Measurements from ENCODE around the gene ZBTB42. TPM values are rescaled to one million over a fixed set of nuclear protein-coding genes. Genes with fewer than 3 reads are reported as not detected.

Gene ZBTB42
- polyA plus RNA-seq, 3 donors: 0.49 to 1.0 (median 0.68) TPM

GRCh38 chr14:104771918-104772706 is 28.8 kb upstream of the ZBTB42 start:
- no peaks in the 10 kb centered on the region for H3K27me3 ChIP-seq (ENCODE audit: control insufficient read depth in 2 of 2, insufficient read depth in 2 of 2, low read length in 2 of 2)
- no peak overlapping the region for H3K4me2 ChIP-seq (replicated peaks; ENCODE audit: extremely low read depth, low read length, poor library complexity, severe bottlenecking)
- no peaks in the 10 kb centered on the region for H3K79me2 ChIP-seq (ENCODE audit: insufficient read depth, low read length)
- no peak overlapping the region for H3K4me3 Mint-ChIP-seq
- peaks cover 54 to 70% of the 10 kb centered on the region in 2 donors for H3K36me3 ChIP-seq (replicated peaks in 1 of 2; ENCODE audit: control insufficient read depth in 1 of 2, insufficient read depth in 2 of 2, low read length in 2 of 2)
- H3K9ac ChIP-seq (ENCODE audit: insufficient read depth, low read length, poor library complexity, severe bottlenecking): no peak overlapping the region
- no peak overlapping the region for H3K27ac ChIP-seq (ENCODE audit: low read depth in 1 of 2, low read length in 2 of 2)
- intact Hi-C loops (cut with micrococcal nuclease): no loop called here
- H3K9me3 ChIP-seq (replicated peaks in 1 of 2; ENCODE audit: control insufficient read depth in 1 of 2, insufficient read depth in 1 of 2, low read length in 2 of 2): peaks cover 7 to 11% of the 10 kb centered on the region in 2 donors
- TF ChIP-seq CTCF (IDR thresholded peaks at IDR 0.05): no peak
- DNase-seq: no peak
- WGBS (ENCODE audit: insufficient coverage): 92% methylated on average over 32 of the region's 34 CpGs
- H3K4me1 Mint-ChIP-seq: peaks cover 6% of the 10 kb centered on the region
- H4K20me1 ChIP-seq (ENCODE audit: insufficient read depth, low read length): peaks cover 69% of the 10 kb centered on the region
- no peak overlapping the region for H2AFZ ChIP-seq (ENCODE audit: insufficient read depth, low read depth, low read length, poor library complexity, severe bottlenecking)
- no peaks in the 10 kb centered on the region for H3K27me3 Mint-ChIP-seq (ENCODE audit: low read depth in 3 of 3)
- no peak overlapping the region for H3K27ac Mint-ChIP-seq
- peaks cover 0 to 9% of the 10 kb centered on the region in 2 donors for H3K4me1 ChIP-seq (ENCODE audit: control insufficient read depth in 1 of 2, insufficient read depth in 2 of 2, low read length in 2 of 2)
- H3K9me3 Mint-ChIP-seq: peaks cover 2 to 27% (median 12%) of the 10 kb centered on the region in 7 donors
- H3K36me3 Mint-ChIP-seq: peaks cover 39 to 71% of the 10 kb centered on the region in 2 donors
- no peak overlapping the region for H3K4me3 ChIP-seq (replicated peaks in 1 of 3; ENCODE audit: low read depth in 2 of 3, low read length in 3 of 3)

GRCh38 chr14:104772707-104773504 is 28.0 kb upstream of the ZBTB42 start:
- Histone ChIP-seq H3K27ac (ENCODE audit: low read depth in 1 of 2, low read length in 2 of 2) (no peak overlapping the region), H3K9me3 (replicated peaks in 1 of 2; ENCODE audit: control insufficient read depth in 1 of 2, insufficient read depth in 1 of 2, low read length in 2 of 2) (peaks cover 7 to 11% of the 10 kb centered on the region in 2 donors), H4K20me1 (ENCODE audit: insufficient read depth, low read length) (peaks cover 77% of the 10 kb centered on the region), H3K4me1 (ENCODE audit: control insufficient read depth in 1 of 2, insufficient read depth in 2 of 2, low read length in 2 of 2) (peaks cover 0 to 9% of the 10 kb centered on the region in 2 donors), H3K27me3 (ENCODE audit: control insufficient read depth in 2 of 2, insufficient read depth in 2 of 2, low read length in 2 of 2) (no peaks in the 10 kb centered on the region), H3K4me3 (replicated peaks in 1 of 3; ENCODE audit: low read depth in 2 of 3, low read length in 3 of 3) (no peak overlapping the region), H2AFZ (ENCODE audit: insufficient read depth, low read depth, low read length, poor library complexity, severe bottlenecking) (no peak overlapping the region), H3K4me2 (replicated peaks; ENCODE audit: extremely low read depth, low read length, poor library complexity, severe bottlenecking) (no peak overlapping the region), H3K36me3 (replicated peaks in 1 of 2; ENCODE audit: control insufficient read depth in 1 of 2, insufficient read depth in 2 of 2, low read length in 2 of 2) (peaks cover 57 to 78% of the 10 kb centered on the region in 2 donors), H3K79me2 (ENCODE audit: insufficient read depth, low read length) (no peaks in the 10 kb centered on the region), H3K9ac (ENCODE audit: insufficient read depth, low read length, poor library complexity, severe bottlenecking) (no peak overlapping the region)
- TF ChIP-seq CTCF (IDR thresholded peaks at IDR 0.05): no peak
- Mint-ChIP-seq H3K36me3 (peaks cover 41 to 75% of the 10 kb centered on the region in 2 donors), H3K27me3 (ENCODE audit: low read depth in 3 of 3) (no peaks in the 10 kb centered on the region), H3K4me1 (peaks cover 6% of the 10 kb centered on the region), H3K4me3 (no peak overlapping the region), H3K27ac (no peak overlapping the region), H3K9me3 (peaks cover 2 to 27% (median 12%) of the 10 kb centered on the region in 7 donors)
- no peak for DNase-seq
- WGBS (ENCODE audit: insufficient coverage): 98% methylated on average over 37 of the region's 38 CpGs
- intact Hi-C loops (cut with micrococcal nuclease): no loop called here

All from CD14-positive monocyte (primary cell).